ENCODE data around the gene POLR2L.

DNA sequence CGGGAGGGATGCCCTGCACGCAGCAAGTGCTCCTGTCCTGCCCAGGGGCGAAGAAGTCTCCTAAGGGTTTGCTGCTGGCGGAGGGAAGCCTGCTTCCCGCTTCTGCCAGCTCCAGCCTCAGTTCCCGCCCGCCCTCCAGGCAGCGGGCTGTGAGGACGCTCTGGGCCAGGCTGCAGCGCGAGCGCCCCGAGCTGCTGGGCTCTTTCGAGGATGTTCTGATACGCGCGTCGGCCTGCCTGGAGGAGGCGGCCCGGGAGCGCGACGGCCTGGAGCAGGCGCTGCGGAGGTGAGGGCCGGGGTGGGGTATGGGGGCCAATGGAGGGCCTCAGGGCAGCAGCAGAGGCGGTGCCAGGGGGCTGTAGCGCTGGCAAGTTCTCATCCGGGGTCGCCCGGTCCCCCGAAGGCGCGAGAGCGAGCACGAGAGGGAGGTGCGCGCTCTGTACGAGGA is 12.5 kb downstream of the POLR2L start:
- TF ChIP-seq, protein P1, sequence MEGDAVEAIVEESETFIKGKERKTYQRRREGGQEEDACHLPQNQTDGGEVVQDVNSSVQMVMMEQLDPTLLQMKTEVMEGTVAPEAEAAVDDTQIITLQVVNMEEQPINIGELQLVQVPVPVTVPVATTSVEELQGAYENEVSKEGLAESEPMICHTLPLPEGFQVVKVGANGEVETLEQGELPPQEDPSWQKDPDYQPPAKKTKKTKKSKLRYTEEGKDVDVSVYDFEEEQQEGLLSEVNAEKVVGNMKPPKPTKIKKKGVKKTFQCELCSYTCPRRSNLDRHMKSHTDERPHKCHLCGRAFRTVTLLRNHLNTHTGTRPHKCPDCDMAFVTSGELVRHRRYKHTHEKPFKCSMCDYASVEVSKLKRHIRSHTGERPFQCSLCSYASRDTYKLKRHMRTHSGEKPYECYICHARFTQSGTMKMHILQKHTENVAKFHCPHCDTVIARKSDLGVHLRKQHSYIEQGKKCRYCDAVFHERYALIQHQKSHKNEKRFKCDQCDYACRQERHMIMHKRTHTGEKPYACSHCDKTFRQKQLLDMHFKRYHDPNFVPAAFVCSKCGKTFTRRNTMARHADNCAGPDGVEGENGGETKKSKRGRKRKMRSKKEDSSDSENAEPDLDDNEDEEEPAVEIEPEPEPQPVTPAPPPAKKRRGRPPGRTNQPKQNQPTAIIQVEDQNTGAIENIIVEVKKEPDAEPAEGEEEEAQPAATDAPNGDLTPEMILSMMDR (IDR thresholded peaks at IDR 0.05 in 2 of 3, conservative IDR thresholded peaks at IDR 0.05 in 1 of 3; ENCODE audit: borderline replicate concordance in 1 of 3, insufficient read depth in 1 of 3, low read depth in 2 of 3, low read length in 2 of 3), result no peak
- TF ChIP-seq POLR2A (IDR thresholded peaks at IDR 0.05; ENCODE audit: borderline replicate concordance, extremely low read depth, insufficient read depth, insufficient read length) (no peak), ELF1 (IDR thresholded peaks at IDR 0.05; ENCODE audit: borderline replicate concordance, low read depth) (no peak), TCF7L2 (IDR thresholded peaks at IDR 0.05; ENCODE audit: borderline replicate concordance, extremely low read depth, insufficient read depth, insufficient read length) (no peak), CBX3 (IDR thresholded peaks at IDR 0.05; ENCODE audit: low read depth) (no peak), ZNF274 (IDR thresholded peaks at IDR 0.05; ENCODE audit: low read depth, low read length) (no peak), CEBPB (IDR thresholded peaks at IDR 0.05; ENCODE audit: low read depth) (no peak), EZH2 (IDR thresholded peaks at IDR 0.05) (no peak), POLR2AphosphoS5 (IDR thresholded peaks at IDR 0.05; ENCODE audit: low read depth, low read length) (no peak), MAX (IDR thresholded peaks at IDR 0.05) (no peak)
- TF ChIP-seq, protein P2, sequence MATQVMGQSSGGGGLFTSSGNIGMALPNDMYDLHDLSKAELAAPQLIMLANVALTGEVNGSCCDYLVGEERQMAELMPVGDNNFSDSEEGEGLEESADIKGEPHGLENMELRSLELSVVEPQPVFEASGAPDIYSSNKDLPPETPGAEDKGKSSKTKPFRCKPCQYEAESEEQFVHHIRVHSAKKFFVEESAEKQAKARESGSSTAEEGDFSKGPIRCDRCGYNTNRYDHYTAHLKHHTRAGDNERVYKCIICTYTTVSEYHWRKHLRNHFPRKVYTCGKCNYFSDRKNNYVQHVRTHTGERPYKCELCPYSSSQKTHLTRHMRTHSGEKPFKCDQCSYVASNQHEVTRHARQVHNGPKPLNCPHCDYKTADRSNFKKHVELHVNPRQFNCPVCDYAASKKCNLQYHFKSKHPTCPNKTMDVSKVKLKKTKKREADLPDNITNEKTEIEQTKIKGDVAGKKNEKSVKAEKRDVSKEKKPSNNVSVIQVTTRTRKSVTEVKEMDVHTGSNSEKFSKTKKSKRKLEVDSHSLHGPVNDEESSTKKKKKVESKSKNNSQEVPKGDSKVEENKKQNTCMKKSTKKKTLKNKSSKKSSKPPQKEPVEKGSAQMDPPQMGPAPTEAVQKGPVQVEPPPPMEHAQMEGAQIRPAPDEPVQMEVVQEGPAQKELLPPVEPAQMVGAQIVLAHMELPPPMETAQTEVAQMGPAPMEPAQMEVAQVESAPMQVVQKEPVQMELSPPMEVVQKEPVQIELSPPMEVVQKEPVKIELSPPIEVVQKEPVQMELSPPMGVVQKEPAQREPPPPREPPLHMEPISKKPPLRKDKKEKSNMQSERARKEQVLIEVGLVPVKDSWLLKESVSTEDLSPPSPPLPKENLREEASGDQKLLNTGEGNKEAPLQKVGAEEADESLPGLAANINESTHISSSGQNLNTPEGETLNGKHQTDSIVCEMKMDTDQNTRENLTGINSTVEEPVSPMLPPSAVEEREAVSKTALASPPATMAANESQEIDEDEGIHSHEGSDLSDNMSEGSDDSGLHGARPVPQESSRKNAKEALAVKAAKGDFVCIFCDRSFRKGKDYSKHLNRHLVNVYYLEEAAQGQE (IDR thresholded peaks at IDR 0.05; ENCODE audit: low read depth), result no peak
